SK-N-SH treated with all-trans-retinoic acid at 6 μM for 48 hours (cell line): Measurements from ENCODE around the gene ISG15.

Experiments
- ARNTL ChIP-seq: fragments of 450-650 bp; formaldehyde crosslinking; IDR thresholded peaks from 2 replicates; pipeline ENCODE4 v1.5.0; 2020; ENCODE audit warnings: low read depth, mild to moderate bottlenecking, moderate library complexity, borderline replicate concordance
- CSDC2 ChIP-seq: fragments of 250-450 bp; sonication (Bioruptor Pico); IDR thresholded peaks from 2 replicates; pipeline ENCODE4 v1.5.0; 2020; ENCODE audit warnings: mild to moderate bottlenecking, moderate library complexity
- CSRNP3 ChIP-seq: fragments of 250-450 bp; sonication (Bioruptor Pico); IDR thresholded peaks from 2 replicates; pipeline ENCODE4 v1.5.1; 2021; ENCODE audit warnings: mild to moderate bottlenecking, moderate library complexity
- ESRRG ChIP-seq: fragments of 250-450 bp; sonication (Bioruptor Pico); IDR thresholded peaks from 2 replicates; pipeline ENCODE4 v1.6.1; 2021; ENCODE audit warnings: mild to moderate bottlenecking
- PATZ1 ChIP-seq: fragments of 250-450 bp; sonication (Bioruptor Pico); IDR thresholded peaks from 2 replicates; pipeline ENCODE4 v1.8.0; 2020; ENCODE audit warnings: mild to moderate bottlenecking, moderate library complexity, borderline replicate concordance
- ZC3H10 ChIP-seq: fragments of 250-450 bp; sonication (Bioruptor Pico); IDR thresholded peaks from 2 replicates; pipeline ENCODE4 v1.5.1; 2021; ENCODE audit warnings: mild to moderate bottlenecking, moderate library complexity
- ZFP3 ChIP-seq: fragments of 250-450 bp; sonication (Bioruptor Pico); IDR thresholded peaks from 2 replicates; pipeline ENCODE4 v1.5.0; 2020; ENCODE audit warnings: mild to moderate bottlenecking, moderate library complexity
- ZFP30 ChIP-seq: fragments of 450-650 bp; formaldehyde crosslinking; IDR thresholded peaks from 2 replicates; pipeline ENCODE4 v1.5.0; 2022; ENCODE audit warnings: mild to moderate bottlenecking, moderate library complexity
- ZNF565 ChIP-seq: fragments of 450-650 bp; formaldehyde crosslinking; conservative IDR thresholded peaks from 2 replicates; pipeline ENCODE4 v1.5.0; 2020; ENCODE audit warnings: low read depth, mild to moderate bottlenecking, moderate library complexity
- ZNF70 ChIP-seq: fragments of 450-650 bp; formaldehyde crosslinking; IDR thresholded peaks from 2 replicates; pipeline ENCODE4 v1.5.0; 2020; ENCODE audit warnings: mild to moderate bottlenecking, moderate library complexity
- TF ChIP-seq, protein P1 (sequence below): fragments of 250-450 bp; sonication (Bioruptor Pico); IDR thresholded peaks from 2 replicates; pipeline ENCODE4 v1.8.0; 2021; ENCODE audit warnings: low read depth, mild to moderate bottlenecking, moderate library complexity, borderline replicate concordance

DNA sequence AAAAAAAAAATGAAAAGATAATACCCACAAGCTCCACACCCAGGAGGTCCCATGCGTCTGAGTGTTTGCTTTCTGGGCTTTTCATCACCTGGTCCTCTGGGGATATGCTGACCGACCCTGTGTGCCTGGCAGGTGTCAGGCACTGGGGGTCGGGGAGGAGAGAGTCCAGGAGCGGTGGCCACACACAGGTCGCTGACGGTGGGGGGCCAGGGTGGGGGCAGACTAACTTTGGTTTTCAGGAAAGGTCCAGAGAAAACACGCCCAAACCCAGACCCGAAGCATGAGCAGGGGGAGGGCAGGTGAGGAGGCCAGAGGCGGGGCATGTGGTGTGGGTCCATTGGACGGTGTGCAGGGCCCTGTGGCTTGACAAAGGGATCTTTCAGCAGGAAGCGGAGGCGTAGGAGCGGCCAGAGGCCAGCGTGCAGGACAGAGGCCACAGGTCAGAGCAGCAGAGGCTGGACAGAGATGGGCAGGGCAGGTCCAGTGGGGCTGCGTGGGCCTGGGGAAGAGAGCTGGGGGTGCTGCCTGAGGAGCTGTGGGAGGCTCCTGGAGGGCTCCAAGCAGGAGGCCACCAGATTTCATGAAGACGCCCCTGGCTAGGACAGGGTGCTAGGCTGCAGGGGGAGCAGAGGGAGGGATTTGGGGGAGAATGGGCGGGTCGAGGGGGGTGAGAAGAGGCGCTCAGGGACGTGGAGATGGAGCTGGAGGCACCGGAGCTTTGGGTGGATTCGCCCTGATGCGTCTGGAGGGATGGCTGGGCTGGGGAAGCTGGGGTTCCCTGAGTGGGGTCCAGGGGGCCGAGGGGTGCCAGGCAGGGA, 45.0 kb downstream of the ISG15 start:
- TF ChIP-seq ZNF70 (CRISPR knock-in tag) (no peak), ZNF565 (no peak), ZFP30 (CRISPR knock-in tag) (no peak), ARNTL (CRISPR knock-in tag) (no peak), ZFP3 (no peak), CSDC2 (CRISPR knock-in tag) (no peak), ZC3H10 (CRISPR knock-in tag) (no peak), CSRNP3 (no peak), ESRRG (CRISPR knock-in tag) (no peak), PATZ1 (CRISPR knock-in tag) (no peak)
- TF ChIP-seq, protein P1, sequence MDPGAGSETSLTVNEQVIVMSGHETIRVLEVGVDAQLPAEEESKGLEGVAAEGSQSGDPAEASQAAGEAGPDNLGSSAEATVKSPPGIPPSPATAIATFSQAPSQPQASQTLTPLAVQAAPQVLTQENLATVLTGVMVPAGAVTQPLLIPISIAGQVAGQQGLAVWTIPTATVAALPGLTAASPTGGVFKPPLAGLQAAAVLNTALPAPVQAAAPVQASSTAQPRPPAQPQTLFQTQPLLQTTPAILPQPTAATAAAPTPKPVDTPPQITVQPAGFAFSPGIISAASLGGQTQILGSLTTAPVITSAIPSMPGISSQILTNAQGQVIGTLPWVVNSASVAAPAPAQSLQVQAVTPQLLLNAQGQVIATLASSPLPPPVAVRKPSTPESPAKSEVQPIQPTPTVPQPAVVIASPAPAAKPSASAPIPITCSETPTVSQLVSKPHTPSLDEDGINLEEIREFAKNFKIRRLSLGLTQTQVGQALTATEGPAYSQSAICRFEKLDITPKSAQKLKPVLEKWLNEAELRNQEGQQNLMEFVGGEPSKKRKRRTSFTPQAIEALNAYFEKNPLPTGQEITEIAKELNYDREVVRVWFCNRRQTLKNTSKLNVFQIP, result no peak
